ENCODE data around the gene PLEKHD1. TPM values are rescaled to one million over a fixed set of nuclear protein-coding genes. Genes with fewer than 3 reads are reported as not detected.

Gene PLEKHD1
- total and polyA plus RNA-seq, 9 of the 15 experiments (the other 6 are each of a cell fraction or from before 2014, with no cell fraction given): not detected

DNA sequence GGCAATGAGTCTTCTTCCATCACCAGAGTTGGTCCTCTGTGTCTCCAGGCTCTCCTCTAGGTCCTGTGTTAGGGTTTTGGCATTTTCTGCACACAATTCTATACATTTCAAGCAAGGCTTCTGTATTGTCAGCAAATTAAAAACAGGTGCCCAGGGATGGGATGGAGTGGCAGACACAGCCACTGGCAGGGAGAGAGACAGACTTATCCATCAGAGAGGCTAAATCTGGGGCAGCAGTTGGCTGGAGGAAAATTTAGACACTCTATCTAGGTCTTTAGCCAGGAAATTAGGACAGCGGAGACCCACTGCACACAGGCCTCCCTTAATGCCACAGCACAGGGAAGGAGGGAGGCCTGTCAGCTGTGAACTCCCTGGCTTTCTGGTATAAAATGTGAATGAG is 20.2 kb downstream of the PLEKHD1 start:
- Histone ChIP-seq H3K36me3 (ENCODE audit: control insufficient read depth, insufficient read depth, low read length) (no peaks in the 10 kb centered on the region), H3K4me1 (replicated peaks in 1 of 2; ENCODE audit: control insufficient read depth in 2 of 2, insufficient read depth in 2 of 2, low read length in 2 of 2) (no peaks in the 10 kb centered on the region), H3K79me2 (ENCODE audit: control insufficient read depth, insufficient read depth, low read length) (no peaks in the 10 kb centered on the region), H3K27me3 (ENCODE audit: control insufficient read depth in 2 of 2, insufficient read depth in 2 of 2, low read length in 2 of 2) (peaks cover 0 to 21% of the 10 kb centered on the region in 2 experiments; a peak in 2 of 5 replicates), H3K4me3 (no peak overlapping the region), H3K9me3 (replicated peaks; ENCODE audit: control insufficient read depth, insufficient read depth, low read depth, low read length) (no peaks in the 10 kb centered on the region), H2AFZ (ENCODE audit: low read depth, low read length) (no peak overlapping the region), H3K9me1 (ENCODE audit: control insufficient read depth, insufficient read depth, low read length) (no peaks in the 10 kb centered on the region), H3K27ac (ENCODE audit: extremely low read depth, low read depth, low read length) (no peak overlapping the region), H4K20me1 (replicated peaks; ENCODE audit: control insufficient read depth, insufficient read depth, low read length) (no peaks in the 10 kb centered on the region; the same call in 1 of the 2 replicates), H3K9ac (ENCODE audit: insufficient read depth in 1 of 2, low read depth in 2 of 2, low read length in 2 of 2) (no peak overlapping the region), H3K4me2 (ENCODE audit: insufficient read depth, low read length) (no peak overlapping the region)
- in situ Hi-C loops (cut with MboI) (no loop called here), intact Hi-C loops (cut with micrococcal nuclease) (no loop called here)
- WGBS (ENCODE audit: insufficient coverage, low coverage, missing lambda C conversion rate): 17% methylated on average over 1 of the region's 1 CpG
- no TSS peak for BruUV-seq (replicated peaks)
- DNase-seq (ENCODE audit: extremely low read depth in 1 of 4, low spot score in 3 of 4): no peak
- ChIA-PET CTCF (ENCODE audit: low intra/inter-chr PET ratio) (no interaction called here), POLR2A (interaction anchor here (1.2 kb wide), 1 partner anchor 9 kb away, joined by 6 read pairs; no protein-coding TSS in a partner anchor)
- FAIRE-seq: no peak
- TF ChIP-seq NCOA6 (IDR thresholded peaks at IDR 0.05) (no peak), HSF4 (CRISPR knock-in tag; IDR thresholded peaks at IDR 0.05; ENCODE audit: borderline replicate concordance) (no peak), ZNF143 (CRISPR knock-in tag; IDR thresholded peaks at IDR 0.05) (no peak), PPARD (CRISPR knock-in tag; IDR thresholded peaks at IDR 0.05) (no peak), GABPB2 (CRISPR knock-in tag; conservative IDR thresholded peaks at IDR 0.05) (no peak), SMARCA4 (IDR thresholded peaks at IDR 0.05) (no peak), HNRNPLL (IDR thresholded peaks at IDR 0.05; ENCODE audit: low read depth, low read length, poor library complexity, severe bottlenecking) (no peak), ZFX (CRISPR knock-in tag; IDR thresholded peaks at IDR 0.05) (no peak), CBX2 (IDR thresholded peaks at IDR 0.05; ENCODE audit: insufficient read depth, low read length, poor library complexity, severe bottlenecking) (no peak), ESRRB (CRISPR knock-in tag; IDR thresholded peaks at IDR 0.05; ENCODE audit: borderline replicate concordance) (no peak), HNRNPH1 (optimal IDR thresholded peaks at IDR 0.05; ENCODE audit: low read depth, low read length) (no peak)
- TF ChIP-seq, protein P1, sequence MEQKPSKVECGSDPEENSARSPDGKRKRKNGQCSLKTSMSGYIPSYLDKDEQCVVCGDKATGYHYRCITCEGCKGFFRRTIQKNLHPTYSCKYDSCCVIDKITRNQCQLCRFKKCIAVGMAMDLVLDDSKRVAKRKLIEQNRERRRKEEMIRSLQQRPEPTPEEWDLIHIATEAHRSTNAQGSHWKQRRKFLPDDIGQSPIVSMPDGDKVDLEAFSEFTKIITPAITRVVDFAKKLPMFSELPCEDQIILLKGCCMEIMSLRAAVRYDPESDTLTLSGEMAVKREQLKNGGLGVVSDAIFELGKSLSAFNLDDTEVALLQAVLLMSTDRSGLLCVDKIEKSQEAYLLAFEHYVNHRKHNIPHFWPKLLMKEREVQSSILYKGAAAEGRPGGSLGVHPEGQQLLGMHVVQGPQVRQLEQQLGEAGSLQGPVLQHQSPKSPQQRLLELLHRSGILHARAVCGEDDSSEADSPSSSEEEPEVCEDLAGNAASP (IDR thresholded peaks at IDR 0.05): no peak
- TF ChIP-seq, protein P2, sequence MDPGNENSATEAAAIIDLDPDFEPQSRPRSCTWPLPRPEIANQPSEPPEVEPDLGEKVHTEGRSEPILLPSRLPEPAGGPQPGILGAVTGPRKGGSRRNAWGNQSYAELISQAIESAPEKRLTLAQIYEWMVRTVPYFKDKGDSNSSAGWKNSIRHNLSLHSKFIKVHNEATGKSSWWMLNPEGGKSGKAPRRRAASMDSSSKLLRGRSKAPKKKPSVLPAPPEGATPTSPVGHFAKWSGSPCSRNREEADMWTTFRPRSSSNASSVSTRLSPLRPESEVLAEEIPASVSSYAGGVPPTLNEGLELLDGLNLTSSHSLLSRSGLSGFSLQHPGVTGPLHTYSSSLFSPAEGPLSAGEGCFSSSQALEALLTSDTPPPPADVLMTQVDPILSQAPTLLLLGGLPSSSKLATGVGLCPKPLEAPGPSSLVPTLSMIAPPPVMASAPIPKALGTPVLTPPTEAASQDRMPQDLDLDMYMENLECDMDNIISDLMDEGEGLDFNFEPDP (CRISPR knock-in tag; IDR thresholded peaks at IDR 0.05): no peak
- no peak for ATAC-seq

Data from K562 (cell line).